Neutrophil (primary cell): ENCODE results near the gene C2CD4D.
"Not testable (repeated sequence)": the region's sequence is repeated elsewhere in the genome, so short reads cannot be mapped to it uniquely, and the experiment has no call there.

Experiments used
- H3K27ac ChIP-seq: fragments of 200-600 bp; sonication (generic); 2 replicates; pipeline ENCODE4 v1.5.1; 2016; ENCODE audit warnings: mild to moderate bottlenecking, moderate library complexity
- H3K27me3 ChIP-seq: fragments of 200-600 bp; sonication (generic); 2 replicates; pipeline ENCODE4 v1.6.0; 2016; ENCODE audit warnings: mild to moderate bottlenecking
- H3K36me3 ChIP-seq: fragments of 200-600 bp; sonication (generic); 2 replicates; pipeline ENCODE4 v1.5.1; 2017
- H3K4me1 ChIP-seq, 2 experiments: fragments of 200-600 bp in 1 of 2; sonication (generic) in 1 of 2; 1 replicate in 1 of 2; 2 replicates in 1 of 2; pipeline versions ENCODE4 v1.5.1 to v1.6.1; 2013 to 2016; ENCODE audit warnings: low read depth in 1 of 2, low read length in 1 of 2, mild to moderate bottlenecking in 1 of 2, moderate library complexity in 1 of 2; ENCODE audit not compliant: control insufficient read depth in 1 of 2, insufficient read depth in 1 of 2
- H3K4me3 ChIP-seq, 2 experiments: fragments of 200-600 bp in 1 of 2; sonication (generic) in 1 of 2; 1 replicate in 1 of 2; 2 replicates in 1 of 2; pipeline ENCODE4 v1.5.1; 2013 to 2016; ENCODE audit warnings: low read depth in 1 of 2, low read length in 1 of 2, mild to moderate bottlenecking in 1 of 2, moderate library complexity in 1 of 2
- H3K9me3 ChIP-seq: fragments of 200-600 bp; sonication (generic); 2 replicates; pipeline ENCODE4 v1.5.1; 2016
- TF ChIP-seq, protein P1 (sequence below): fragments of 200-600 bp; sonication (generic); IDR thresholded peaks from 2 replicates; pipeline ENCODE4 v1.5.1; 2016; ENCODE audit warnings: antibody characterized with exemption

Gene C2CD4D

DNA sequence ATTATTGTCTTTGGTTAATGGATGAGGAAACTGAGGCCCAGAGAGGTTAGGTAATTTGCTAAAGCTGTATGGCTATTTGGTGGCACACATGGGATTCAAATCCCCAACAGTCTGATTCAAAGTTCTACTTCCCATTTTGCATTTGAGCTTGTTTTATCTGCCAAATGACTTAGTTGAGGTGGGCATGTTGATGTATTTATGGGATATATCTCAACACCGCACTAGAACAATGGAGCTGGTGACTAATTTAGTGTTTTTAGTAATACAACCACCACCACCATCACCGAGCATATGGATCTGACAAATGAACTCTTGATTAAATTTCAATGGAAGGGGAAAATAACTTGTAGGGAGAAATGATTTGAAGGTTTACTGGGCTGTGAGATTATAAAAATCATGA is 42.8 kb upstream of the C2CD4D start:
- TF ChIP-seq, protein P1, sequence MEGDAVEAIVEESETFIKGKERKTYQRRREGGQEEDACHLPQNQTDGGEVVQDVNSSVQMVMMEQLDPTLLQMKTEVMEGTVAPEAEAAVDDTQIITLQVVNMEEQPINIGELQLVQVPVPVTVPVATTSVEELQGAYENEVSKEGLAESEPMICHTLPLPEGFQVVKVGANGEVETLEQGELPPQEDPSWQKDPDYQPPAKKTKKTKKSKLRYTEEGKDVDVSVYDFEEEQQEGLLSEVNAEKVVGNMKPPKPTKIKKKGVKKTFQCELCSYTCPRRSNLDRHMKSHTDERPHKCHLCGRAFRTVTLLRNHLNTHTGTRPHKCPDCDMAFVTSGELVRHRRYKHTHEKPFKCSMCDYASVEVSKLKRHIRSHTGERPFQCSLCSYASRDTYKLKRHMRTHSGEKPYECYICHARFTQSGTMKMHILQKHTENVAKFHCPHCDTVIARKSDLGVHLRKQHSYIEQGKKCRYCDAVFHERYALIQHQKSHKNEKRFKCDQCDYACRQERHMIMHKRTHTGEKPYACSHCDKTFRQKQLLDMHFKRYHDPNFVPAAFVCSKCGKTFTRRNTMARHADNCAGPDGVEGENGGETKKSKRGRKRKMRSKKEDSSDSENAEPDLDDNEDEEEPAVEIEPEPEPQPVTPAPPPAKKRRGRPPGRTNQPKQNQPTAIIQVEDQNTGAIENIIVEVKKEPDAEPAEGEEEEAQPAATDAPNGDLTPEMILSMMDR = no peak
- Histone ChIP-seq H3K36me3 (no peaks in the 10 kb centered on the region), H3K27me3 (no peaks in the 10 kb centered on the region), H3K9me3 (no peaks in the 10 kb centered on the region), H3K4me1 (no peaks in the 10 kb centered on the region), H3K4me3 (no peak overlapping the region), H3K27ac (no peak overlapping the region)

DNA sequence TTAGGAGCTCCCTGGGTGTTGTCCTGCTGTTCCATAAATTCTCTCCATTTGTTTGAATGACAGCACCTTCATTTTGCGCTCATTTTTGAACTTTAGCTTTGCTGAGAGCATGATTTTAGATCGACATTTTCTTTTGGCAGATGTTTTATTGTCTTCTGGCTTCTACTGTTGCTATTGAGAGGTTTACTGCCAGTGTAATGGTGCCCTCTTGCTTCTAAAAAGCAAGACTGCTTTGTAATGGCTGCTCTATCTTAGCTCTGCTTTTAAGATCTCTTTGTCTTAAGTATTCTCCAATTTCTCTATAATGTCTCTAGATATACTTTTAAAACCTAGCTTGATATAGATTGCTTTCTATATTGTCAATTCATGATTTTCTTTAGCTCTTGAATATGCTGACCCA is 41.9 kb upstream of the C2CD4D start:
- no peak overlapping the region for H3K27ac ChIP-seq
- no peaks in the 10 kb centered on the region for H3K27me3 ChIP-seq
- H3K9me3 ChIP-seq = no peaks in the 10 kb centered on the region
- no peaks in the 10 kb centered on the region for H3K36me3 ChIP-seq
- H3K4me1 ChIP-seq = no peaks in the 10 kb centered on the region
- no peak overlapping the region for H3K4me3 ChIP-seq
- TF ChIP-seq, protein P1 = no peak

DNA sequence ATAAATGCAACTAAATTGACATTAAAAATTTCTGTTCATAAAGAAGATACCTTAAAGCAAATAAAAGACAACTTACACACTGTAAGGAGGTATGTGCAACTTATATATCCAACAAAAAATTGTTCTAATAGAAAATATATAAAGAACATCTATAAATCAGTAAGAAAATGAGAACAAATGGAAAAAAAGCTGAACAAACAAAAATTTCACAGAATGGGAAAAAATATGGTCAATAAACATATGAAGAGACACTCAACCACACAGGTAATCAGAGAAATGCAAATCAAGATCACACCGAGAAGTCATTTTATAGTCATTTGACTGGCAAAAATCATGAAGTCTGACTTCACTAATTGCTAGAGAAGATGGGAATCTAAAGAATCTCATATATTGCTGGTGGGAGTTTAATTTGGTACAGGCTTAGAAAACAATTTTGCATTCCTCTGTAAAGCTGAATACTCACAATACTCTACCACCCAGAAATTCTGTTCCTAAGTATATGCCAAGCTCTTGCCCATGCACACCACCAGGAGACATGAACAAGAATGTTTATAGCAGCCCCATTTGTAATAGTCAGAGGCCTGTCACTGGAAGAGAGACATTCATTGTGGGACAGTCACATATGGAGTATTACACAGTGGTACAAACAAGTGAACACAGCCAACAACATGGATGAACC is 35.9 kb upstream of the C2CD4D start:
- TF ChIP-seq, protein P1 = no peak
- H3K9me3 ChIP-seq = no peaks in the 10 kb centered on the region
- no peaks in the 10 kb centered on the region for H3K27me3 ChIP-seq
- no peaks in the 10 kb centered on the region for H3K36me3 ChIP-seq
- H3K4me3 ChIP-seq = no peak overlapping the region
- no peaks in the 10 kb centered on the region for H3K4me1 ChIP-seq
- no peak overlapping the region for H3K27ac ChIP-seq

DNA sequence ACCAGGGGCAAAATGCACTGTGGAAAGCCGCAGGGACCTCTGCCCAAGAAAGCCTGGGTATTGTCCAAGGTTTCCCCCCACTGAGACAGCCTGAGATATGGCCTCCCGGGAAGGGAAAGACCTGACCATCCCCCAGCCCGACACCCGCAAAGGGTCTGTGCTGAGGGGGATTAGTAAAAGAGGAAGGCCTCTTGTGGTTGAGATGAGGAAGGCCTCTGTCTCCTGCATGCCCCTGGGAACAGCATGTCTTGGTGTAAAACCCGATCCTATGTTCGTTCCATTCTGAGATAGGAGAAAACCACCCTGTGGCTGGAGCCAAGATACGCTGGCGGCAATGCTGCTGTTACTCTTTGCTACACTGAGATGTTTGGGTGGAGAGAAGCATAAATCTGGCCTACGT is 33.2 kb upstream of the C2CD4D start:
- H3K27ac ChIP-seq, H3K4me1 ChIP-seq, H3K4me3 ChIP-seq, H3K27me3 ChIP-seq, H3K36me3 ChIP-seq, H3K9me3 ChIP-seq: not testable (repeated sequence)

DNA sequence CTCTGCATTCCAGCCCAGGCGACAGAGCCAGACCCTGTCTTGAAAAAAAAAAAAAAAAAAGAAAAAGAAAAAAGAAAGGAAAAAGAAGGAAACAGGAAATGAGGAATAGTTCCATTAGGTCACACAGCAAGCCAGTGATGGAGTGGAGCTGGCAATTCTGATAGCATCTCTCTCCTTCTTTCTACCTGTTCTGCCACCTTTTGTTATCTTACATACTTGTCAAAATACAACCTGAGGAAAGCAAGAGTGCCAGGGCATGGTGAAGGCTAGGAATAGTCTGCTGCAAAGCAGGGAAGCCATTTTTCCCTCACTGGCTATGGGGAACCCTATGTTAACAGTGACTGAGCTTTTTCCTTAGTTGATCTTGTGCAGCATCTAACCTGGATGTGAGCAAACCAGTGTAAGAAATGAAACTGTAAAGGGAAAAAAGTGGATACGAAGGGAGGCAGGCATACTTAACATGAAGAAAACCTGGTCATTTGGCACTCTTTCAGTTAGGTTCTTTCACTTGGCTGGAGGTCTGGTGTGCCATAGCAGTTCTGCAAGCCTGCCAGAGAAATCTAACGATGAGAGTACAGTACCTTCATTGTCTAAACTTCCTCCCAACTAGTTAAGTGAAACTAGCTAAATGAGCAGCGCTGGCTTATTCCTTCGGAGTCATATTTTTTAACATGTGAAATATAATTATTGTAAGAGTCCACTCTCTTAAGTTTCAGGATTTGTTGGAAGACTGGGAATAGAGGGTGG is 31.8 kb upstream of the C2CD4D start:
- no peak overlapping the region for H3K27ac ChIP-seq
- H3K9me3 ChIP-seq = no peaks in the 10 kb centered on the region
- TF ChIP-seq, protein P1 = no peak
- peaks cover 0 to 15% of the 10 kb centered on the region in 2 experiments for H3K4me1 ChIP-seq
- H3K4me3 ChIP-seq = no peak overlapping the region
- no peaks in the 10 kb centered on the region for H3K27me3 ChIP-seq
- no peaks in the 10 kb centered on the region for H3K36me3 ChIP-seq

DNA sequence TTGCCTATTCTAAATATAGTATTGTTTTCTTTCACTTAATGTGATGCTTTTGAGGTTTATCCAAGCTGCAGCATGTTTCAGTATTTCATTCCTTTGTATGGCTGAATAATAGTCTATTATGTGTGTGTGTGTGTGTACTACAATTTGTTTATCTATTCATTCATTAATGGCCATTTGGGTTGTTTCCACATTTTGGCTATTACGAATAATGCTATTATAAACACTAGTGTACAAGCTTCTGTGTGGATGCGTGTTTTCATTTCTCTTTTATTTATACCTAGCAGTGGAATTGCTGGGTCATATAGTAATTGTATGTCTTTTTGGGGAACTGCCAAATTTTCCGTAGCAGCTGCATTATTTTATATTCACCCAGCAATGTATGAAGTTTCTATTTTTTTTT is 28.9 kb upstream of the C2CD4D start:
- Histone ChIP-seq H3K27me3 (no peaks in the 10 kb centered on the region), H3K4me3 (no peak overlapping the region), H3K9me3 (no peaks in the 10 kb centered on the region), H3K27ac (no peak overlapping the region), H3K36me3 (no peaks in the 10 kb centered on the region), H3K4me1 (peaks cover 0 to 15% of the 10 kb centered on the region in 2 experiments)
- TF ChIP-seq, protein P1 = no peak
